Subcutaneous adipose tissue (tissue), 4 donors: ENCODE measurements around the gene RDX. TPM values are rescaled to one million over a fixed set of nuclear protein-coding genes. Genes with fewer than 3 reads are reported as not detected.

Source experiments
- total RNA-seq, 4 donors: library from RNA; depleted of rRNA; stranded (reverse); fragments of >200 nt; gene quantifications; one replicate each; pipeline ENCODE4 v1.1.0, GENCODE V29; 2016
- TF ChIP-seq, protein P1 (sequence below): fragments of 450-650 bp; IDR thresholded peaks from one replicate; pipeline ENCODE4 v1.5.1; 2016; ENCODE audit warnings: low read depth, mild to moderate bottlenecking, control low read depth, antibody characterized with exemption, moderate library complexity

RDX gene
- total RNA-seq, 4 donors from 2014 or later: 74.9 to 169 (median 106) TPM

DNA sequence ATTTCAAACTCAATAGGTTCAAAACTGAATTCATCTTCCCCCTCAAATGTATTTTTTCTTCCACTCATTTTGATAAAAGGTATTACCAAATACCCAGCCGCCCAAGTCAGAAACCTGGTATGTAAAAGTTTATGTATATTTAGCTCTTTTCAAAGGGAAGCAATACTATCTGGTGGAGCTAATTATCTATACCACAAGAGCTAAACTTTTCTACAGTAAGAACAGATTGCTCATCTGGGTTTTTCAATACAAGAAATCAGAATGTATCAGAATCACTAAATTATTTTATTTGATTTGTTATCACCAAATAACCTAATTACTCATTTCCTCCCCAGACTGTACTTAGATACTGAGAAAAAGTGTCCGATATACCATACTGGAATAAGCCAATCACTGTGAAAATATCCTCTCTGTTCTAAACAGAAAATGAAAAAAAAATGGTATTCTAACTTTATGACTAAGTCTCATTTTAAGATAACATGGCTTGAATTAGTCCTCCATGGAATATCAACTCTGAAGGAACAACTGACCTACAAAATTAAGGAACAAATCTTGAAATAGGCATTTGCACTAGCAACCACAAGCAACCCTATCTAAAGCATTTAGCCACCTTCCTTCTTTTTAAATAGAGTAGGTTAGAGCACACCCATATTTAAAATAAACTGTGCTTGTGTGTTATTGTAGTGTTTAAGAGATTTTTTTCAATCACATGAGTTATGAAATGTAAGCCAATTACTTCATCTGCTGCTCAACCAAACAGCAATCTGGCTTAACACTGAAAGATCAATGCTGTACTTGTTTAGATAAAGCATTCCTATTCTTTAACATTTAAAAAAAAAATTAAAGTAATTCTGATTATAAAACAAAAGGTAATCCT lies 35.0 kb downstream of the RDX start:
- TF ChIP-seq, protein P1, sequence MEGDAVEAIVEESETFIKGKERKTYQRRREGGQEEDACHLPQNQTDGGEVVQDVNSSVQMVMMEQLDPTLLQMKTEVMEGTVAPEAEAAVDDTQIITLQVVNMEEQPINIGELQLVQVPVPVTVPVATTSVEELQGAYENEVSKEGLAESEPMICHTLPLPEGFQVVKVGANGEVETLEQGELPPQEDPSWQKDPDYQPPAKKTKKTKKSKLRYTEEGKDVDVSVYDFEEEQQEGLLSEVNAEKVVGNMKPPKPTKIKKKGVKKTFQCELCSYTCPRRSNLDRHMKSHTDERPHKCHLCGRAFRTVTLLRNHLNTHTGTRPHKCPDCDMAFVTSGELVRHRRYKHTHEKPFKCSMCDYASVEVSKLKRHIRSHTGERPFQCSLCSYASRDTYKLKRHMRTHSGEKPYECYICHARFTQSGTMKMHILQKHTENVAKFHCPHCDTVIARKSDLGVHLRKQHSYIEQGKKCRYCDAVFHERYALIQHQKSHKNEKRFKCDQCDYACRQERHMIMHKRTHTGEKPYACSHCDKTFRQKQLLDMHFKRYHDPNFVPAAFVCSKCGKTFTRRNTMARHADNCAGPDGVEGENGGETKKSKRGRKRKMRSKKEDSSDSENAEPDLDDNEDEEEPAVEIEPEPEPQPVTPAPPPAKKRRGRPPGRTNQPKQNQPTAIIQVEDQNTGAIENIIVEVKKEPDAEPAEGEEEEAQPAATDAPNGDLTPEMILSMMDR: no peak

DNA sequence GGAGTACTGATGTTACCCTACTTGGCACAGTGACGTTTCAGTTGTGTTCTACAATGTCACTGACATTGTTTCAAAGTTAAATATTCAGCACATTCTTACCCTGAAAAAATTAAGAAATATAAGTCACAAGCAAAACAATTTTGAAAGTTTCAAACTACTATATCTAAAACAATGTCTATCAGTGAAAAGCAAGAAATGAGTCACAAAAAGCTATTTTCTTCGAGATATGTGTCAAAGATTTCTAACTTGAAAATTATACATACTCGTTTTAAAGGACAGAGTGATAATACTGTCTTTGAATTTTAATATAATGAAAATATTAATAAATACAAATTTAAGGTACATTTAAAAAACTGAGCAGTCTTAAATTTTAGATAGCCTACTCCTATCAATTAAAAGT lies 42.9 kb downstream of the RDX start:
- TF ChIP-seq, protein P1: no peak

DNA sequence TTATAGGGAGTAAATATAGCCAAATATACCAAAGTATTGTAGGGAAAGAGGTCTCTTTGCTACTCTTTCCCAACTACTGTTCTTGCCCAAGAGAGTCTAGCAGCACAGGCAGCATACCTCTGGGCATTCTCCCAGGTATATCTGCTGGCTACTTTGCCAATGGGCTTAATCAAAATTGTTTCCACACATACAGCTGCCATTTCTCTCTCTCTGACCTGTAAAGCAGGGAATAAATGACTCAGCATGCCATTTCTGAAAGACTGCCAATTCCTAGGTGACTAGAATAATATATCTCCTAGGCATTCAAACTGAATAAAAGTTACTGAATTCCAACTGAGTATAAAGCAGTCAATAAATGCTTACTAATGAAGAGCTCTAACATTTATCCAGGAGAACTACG lies 44.6 kb downstream of the RDX start:
- TF ChIP-seq, protein P1: no peak

DNA sequence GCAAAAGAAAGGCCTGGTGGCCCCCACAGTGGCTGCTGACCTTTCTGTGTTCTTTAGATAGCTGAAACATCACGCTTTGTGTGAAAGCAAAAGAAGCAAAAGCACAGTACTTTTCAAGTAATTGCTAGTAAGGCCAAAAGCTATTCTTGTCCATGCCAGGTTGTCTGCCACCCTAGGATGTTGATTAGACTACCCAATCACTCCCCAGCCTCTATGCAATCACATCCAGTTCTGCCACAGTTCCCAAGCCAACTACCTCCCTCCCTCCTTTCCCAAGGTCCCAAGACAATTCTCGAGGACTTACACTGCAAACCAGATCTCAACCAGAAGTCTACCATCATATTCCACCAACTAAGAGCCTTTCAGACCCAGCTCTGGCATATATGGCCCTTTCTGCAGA lies 46.2 kb downstream of the RDX start:
- TF ChIP-seq, protein P1: no peak

DNA sequence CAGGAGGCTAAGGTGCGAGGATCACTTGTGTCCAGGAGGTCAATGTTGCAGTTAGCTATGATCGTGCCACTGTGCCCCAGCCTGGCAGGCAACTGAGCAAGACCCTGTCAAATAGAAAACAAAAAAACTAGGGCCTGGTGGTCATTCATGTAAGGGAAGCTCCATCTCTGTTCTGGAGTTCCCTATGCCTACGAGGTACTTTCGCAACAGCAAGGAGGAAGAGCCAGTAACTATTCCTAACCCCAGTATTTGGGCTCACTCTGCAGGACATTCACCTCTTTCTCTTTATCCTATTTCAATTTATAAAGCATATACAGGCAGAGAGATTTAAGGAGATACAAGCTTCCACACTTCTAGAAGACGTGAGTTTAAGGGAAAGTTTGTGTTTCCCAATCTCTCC lies 46.6 kb downstream of the RDX start:
- TF ChIP-seq, protein P1: no peak

DNA sequence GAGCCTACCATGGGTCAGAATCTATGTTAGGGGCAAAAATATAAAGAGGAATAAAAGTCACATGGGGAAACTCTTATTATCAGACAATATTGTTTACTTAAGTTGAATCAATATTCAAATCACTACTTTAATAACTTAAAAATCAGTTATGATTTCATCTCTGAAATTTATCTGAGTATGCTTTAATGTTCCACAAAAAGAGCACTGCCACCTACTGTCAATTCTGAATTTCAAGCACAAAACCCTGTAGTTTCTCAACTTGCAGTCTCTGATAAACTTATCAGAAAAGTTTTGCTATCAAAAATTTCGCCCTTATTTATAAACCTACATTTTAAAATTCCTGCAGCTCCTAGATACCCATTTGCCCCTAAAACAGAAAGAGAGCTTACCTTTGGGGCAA lies 47.3 kb downstream of the RDX start:
- TF ChIP-seq, protein P1: no peak

DNA sequence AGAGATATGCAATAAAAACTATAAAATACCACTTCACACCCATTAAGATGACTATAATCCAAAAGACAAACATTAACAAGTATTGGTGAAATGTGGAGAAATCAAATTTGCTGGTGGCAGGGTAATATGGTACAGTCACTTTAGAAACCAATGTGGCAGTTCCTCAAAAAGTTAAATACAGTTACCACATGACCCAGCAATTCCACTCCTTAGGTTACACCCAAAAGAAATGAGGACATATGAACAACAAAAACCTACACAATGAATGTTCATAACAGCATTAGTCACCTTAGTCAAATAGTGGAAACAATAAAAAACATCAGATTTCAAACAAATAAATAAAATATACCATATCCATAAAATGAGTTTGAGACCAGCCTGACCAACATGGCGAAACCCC lies 52.6 kb downstream of the RDX start:
- TF ChIP-seq, protein P1: no peak
